ENCODE results near the gene NR2C2AP.
"Not testable (repeated sequence)": the region's sequence is repeated elsewhere in the genome, so short reads cannot be mapped to it uniquely, and the experiment has no call there.

Gene NR2C2AP, protein sequence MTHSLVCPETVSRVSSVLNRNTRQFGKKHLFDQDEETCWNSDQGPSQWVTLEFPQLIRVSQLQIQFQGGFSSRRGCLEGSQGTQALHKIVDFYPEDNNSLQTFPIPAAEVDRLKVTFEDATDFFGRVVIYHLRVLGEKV

DNA sequence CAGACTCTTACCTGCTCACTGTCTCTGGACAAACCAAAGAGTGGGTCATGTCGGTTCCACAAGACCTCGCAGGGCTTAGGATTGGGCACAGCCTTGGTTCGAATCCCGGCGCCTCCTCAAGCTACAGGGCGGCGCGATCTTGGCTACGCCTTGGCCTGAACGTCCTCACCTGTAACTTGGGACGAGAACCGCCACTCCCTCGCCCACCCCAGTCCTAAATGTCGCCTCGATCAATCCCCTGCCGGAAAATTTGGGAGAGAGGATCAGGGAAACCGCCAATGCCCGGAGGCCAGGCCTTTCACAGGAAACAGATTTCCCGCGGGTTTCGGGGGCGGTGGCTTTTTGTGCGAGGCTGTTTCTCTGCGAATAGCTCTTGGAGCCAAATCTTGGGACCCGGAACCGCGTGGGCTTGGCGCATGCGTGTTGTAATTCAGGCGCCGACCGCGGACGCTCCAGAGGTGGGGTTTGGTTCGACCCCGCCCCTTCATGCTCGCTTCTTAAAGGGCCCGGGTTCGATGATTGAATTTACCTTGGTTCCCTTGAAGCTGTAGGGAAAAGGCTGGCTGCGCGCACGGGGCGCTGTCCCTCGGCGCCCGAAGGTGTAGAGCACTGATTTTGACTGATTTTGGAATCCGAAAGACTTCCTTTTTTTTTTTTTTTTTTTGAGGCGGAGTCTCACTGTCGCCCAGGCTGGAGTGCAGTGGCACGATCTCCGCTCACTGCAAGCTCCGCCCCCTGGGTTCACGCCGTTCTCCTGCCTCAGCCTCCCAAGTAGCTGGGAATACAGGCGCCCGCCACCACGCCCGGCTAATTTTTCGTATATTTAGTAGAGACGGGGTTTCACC is at the start of gene NR2C2AP:
Gene NR2C2AP, minus strand, starts transcription at position 403 of the 845 bp plus-strand sequence. Its CDS starts 354 bp downstream, at position 49.
- DNase-seq (ENCODE audit: low read depth), result peak; percentile 38

DNA sequence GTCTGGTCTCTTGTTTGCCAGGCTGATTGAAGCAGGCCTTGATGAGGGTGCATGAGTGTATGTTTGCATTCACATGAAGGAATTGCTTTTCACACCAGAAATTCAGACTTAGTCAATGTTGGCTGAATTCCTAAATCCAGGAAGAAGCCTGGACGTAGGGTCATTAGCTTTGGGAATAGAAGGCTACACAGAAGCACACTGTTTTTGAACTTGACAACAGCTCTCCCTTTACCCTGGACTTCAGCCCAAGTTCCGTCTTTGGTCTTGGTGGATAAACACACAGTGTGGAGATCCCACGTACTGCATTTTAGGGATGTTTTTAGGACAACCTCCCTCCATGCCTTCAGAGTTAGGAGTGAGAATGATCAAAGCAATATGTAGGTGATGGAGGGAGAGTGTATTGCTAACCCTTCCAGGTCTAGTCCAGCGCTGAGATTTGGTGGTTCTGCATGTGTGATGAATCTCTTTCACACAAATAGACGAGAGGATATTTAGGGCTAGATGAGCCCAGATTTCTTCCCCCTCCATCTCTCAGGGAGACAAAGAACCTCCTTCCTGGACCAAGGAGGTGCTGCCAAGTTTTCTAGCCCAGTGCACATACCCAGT is 47.1 kb upstream of the NR2C2AP start:
- no peak for DNase-seq (ENCODE audit: low read depth)

DNA sequence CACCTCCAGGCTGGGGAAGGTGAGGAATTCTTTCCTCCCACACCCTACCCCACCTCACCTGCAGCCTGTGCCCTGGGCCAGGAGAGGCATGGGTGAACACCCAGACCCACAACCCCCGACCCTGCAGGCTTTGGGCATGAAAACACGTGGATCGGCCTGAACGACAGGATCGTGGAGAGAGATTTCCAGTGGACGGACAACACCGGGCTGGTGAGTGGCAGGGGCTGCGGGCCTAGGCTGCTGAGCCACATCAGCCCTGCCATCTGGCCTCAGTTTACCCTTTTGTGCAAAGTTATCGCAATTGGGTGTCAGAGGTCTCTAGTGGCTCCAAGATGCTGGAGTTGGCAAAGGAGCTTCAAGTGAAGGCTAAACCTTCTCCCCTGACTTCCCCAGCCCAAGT is 37.3 kb upstream of the NR2C2AP start:
- DNase-seq (ENCODE audit: low read depth), result no peak

DNA sequence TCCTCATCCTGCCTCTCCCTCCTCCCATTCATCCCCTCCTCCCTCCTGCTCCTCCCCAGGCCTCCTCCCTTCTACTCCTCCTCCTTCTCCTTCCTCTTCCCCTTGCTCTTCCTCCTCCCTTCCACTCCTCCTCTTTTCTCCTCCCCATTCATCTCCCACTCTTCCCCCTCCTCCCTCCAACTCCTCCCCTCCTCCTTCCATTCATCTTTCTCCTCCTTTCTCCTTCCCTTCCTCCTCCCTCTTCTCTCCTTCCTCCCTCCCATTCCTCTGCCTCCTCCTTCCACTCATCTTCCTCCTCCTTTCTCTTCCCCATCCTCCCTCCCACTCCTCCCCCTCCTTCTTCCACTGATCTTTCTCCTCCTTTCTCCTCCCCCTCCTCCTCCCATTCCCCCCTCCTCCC is 36.5 kb upstream of the NR2C2AP start:
- DNase-seq (ENCODE audit: low read depth), result no peak

DNA sequence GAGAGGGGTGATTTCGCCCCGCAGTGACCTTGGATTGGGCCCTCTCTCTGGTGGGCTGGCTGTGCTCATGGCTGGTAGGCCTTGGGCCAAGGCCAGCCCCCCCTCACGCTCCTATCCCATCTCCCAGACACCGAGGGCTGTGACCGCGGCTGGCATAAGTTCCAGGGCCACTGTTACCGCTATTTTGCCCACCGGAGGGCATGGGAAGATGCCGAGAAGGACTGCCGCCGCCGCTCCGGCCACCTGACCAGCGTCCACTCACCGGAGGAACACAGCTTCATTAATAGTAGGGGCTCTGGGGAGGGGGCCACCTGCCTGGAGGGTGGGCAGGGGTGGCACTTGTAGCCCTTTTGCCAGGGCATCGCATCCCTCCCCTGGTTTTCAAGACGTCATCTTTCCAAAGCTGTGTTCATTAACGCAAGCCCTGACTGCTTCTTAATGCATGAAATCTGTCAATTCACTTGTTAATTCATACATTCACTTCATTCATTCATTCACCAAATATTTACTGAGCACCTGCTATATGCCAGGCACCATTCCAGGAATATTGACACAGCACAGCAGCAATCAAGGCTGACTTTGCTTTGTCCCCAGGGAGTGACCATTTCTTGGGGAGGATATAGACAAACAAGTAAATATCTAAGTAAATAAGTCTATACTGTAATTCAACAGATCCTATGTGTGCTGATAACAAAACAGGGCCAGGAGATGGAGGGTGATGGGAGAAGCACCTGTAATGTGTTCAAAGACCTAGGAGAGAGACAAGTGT is 35.1 kb upstream of the NR2C2AP start:
- DNase-seq (ENCODE audit: low read depth), result no peak

DNA sequence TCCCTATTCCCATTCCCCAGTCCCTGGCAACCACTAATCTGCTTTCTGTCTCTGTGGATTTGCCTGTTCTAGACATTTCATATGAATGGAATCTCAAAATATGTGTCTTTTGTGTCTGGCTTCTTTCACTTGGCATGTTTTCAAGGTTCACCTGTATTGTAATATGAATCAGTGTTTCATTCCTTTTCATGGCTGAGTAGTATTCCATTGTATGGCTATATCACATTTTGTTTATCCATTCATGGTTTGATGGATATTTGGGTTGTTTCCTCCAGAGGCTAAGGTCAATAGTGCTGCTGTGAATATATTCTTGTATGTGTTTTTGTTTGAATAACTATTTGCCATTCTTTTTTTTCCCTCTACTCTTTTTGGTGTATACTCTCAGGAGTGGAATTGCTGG is 33.0 kb upstream of the NR2C2AP start:
- DNase-seq (ENCODE audit: low read depth), result no peak

DNA sequence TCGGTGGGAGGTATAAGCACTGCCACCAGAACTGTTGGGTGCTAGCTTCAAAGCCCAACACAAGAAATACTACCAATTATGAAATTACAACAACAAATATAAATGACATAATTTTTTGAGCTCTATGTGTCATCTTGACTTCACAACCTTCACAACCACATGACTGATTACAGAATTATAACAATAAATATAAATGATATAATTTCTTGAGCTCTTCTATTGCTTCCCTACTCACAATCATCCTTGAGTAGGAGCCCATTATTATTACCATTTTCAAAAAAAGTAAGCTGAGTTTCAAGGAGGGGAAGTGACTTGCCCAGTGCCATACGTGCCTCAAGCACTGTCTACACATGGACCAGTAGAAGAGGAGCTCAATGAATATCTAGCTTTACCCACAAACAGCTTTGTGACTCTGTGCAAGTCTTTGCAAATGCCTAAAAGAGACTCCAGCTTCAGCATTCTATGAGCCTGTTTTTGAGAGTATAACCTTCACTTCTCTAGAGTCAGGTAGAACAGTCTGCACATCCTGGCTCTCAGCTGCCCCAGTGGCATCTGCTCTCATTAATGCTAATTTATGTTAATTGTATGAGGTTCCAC is 31.1 kb upstream of the NR2C2AP start:
- DNase-seq (ENCODE audit: low read depth), result no peak

DNA sequence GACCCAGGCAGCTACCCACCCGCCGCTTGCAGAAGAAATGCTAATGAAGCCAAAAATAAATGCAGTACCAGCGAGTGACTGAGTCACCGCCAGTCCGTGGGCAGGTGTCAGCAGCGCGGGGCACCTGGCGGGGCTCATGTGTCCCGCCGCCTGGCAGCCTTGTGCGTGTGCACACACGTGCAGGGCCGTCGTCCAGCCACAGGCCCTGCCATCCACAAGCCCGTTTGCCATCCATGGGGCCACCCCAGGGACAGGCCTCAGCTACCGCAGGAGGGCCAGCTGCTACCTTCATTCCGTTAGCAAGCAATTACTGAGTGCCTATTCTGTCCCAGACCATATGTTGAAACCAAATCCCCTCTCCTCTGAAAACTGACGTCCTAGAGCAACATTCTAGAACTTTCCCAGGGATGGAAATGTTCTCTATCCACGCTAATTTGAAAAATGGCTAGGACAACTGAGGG is 29.1 kb upstream of the NR2C2AP start:
- no peak for DNase-seq (ENCODE audit: low read depth)

DNA sequence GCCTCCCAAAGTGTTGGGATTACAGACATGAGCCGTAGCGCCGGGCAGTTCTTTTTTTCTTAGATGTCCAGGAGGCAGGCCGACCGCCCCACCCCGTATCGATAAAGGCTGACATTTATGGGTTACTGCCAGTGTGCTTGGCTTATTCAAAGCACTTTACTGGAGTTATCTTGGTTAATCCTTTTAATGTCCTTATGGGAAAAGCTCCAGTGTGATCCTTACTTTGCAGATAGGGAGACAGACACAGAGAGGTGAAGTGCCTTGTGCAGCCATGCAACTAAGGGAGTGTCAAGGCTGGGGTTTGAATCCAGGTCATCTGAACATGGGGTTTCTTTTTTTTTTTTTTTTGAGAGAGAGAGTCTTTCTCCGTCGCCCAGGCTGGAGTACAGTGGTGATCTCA is 27.8 kb upstream of the NR2C2AP start:
- no peak for DNase-seq (ENCODE audit: low read depth)

DNA sequence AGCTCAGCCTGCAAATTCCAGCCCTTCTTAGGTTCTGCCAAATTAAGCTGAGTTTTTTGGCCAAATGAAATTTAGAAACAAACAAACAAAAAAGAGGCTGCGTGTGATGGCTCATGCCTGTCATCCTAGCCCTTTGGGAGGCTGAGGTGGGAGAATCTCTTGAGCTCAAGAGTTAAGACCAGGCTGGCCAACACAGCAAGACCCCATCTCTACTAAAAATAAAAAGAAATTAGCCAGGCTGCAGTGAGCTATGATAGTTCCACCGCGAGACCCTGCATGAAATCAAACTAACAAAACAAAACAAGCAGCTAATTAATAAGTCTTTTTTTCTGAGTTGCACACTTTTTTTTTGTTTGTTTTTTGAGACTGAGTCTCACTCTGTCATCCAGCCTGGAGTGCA is 26.5 kb upstream of the NR2C2AP start:
- DNase-seq (ENCODE audit: low read depth), result no peak

DNA sequence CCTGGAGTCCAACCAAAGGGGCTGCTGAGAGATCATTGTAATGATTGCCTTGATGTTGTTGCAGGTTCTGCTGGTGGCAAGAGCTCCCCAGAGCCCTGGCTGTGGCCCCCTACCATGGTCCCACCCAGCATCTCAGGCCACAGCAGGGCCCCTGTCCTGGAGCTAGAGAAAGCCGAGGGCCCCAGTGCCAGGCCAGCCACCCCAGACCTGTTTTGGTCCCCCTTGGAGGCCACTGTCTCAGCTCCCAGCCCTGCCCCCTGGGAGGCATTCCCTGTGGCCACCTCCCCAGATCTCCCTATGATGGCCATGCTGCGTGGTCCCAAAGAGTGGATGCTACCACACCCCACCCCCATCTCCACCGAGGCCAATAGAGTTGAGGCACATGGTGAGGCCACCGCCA is 24.0 kb upstream of the NR2C2AP start:
- no peak for DNase-seq (ENCODE audit: low read depth)

DNA sequence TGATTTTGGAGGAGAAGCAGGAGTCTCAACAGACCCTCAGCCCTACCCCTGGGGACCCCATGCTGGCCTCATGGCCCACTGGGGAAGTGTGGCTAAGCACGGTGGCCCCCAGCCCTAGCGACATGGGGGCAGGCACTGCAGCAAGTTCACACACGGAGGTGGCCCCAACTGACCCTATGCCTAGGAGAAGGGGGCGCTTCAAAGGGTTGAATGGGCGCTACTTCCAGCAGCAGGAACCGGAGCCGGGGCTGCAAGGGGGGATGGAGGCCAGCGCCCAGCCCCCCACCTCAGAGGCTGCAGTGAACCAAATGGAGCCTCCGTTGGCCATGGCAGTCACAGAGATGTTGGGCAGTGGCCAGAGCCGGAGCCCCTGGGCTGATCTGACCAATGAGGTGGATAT is 23.4 kb upstream of the NR2C2AP start:
- no peak for DNase-seq (ENCODE audit: low read depth)

DNA sequence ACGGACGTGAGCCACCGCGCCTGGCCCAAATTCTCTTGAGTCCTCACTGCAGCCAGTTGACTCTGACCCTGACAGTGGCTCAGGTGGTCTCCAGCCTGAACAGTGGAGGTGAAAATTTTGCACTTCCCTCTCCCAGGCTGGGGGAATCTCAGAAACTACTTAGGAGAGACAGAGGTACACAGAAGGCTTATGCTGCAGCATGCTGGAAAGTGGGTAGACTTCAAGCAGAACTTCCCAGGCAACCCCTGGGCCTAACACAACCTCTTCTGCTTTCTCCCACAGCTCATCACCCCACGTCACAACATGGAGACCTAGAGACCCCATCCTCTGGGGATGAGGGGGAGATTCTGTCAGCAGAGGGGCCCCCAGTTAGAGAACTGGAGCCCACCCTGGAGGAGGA is 23.0 kb upstream of the NR2C2AP start:
- DNase-seq (ENCODE audit: low read depth), result no peak

DNA sequence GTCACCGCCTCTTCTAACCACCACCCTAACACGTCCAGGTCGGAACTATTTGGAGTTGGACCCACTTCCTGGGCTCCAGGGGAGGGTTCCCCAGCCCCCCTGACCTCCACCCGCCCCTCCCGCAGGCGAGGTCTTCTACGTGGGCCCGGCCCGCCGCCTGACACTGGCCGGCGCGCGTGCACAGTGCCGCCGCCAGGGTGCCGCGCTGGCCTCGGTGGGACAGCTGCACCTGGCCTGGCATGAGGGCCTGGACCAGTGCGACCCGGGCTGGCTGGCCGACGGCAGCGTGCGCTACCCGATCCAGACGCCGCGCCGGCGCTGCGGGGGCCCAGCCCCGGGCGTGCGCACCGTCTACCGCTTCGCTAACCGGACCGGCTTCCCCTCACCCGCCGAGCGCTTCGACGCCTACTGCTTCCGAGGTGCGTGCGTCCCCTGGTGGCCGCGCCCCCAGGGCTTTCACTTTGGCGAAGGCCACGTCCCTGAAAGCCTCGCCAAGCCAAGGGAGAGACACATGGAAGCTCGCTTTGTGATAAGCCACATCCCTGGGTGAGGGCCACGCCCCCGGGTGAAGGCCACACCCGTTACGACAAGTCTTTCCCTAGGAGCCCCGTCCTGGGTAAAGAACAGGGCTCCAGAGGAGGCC is 21.8 kb upstream of the NR2C2AP start:
- DNase-seq (ENCODE audit: low read depth), result peak; percentile 6

DNA sequence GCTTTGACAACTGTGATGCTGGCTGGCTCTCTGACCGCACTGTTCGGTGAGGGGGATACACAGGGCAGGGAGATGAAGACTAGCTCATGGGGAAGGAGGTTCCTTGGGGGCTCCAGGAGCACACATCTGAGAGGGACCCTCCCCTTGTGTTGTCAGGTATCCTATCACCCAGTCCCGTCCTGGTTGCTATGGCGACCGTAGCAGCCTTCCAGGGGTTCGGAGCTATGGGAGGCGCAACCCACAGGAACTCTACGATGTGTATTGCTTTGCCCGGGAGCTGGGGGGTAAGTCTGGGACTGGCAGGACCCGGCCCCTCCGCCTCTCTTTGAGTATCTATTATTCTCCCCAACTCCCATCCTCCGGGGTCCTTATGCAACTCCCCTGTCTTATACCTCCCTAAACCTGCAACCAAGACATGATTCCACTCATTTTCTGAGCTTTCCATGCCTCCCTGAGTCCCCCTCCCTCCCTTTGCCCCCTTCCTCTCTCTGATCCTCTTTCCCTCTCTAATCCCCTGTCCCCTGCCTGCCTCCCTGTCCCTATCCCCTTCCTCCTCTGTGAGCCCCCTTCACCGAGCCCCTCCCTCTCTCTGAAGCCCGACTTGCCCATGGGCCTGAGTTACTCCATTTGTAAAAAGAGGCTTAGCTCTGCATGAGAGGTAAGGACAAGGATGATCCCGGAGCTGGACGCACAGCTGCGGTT is 21.1 kb upstream of the NR2C2AP start:
- DNase-seq (ENCODE audit: low read depth), result no peak

DNA sequence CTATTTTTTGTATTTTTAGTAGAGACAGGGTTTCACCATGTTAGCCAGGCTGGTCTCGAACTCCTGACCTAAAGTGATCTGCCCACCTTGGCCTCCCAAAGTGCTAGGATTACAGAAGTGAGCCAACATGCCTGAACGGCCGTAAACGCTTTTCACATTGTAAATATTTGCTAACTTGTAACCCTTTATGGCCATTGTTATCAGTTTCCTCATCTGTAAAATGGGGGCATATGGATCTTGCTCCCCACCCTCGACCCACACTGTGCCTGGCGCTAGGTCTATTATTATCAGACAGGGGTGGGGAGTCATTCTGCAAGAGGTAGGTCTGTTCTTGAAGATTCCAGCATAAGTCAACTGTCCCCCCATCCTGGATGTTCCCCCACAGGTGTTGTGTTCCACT is 20.4 kb upstream of the NR2C2AP start:
- DNase-seq (ENCODE audit: low read depth), result no peak

DNA sequence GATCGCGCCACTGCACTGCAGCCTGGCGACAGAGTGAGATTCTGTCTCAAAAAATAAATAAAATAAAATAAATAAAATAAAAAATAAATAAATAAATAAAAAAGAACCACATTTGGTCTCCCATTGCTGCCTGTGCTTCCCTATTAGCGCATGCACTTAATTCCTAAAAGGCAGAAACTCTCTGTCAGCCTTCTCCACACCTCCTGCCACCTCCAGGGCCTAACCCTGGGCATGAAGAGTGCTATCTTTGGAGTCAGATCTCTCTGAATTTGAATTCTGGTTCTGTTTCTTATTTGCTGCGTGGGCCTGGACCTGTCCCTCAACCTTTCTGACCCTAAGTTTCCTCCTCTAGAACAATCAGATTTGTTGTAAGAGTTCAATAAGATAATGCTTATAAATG is 19.8 kb upstream of the NR2C2AP start:
- no peak for DNase-seq (ENCODE audit: low read depth)

DNA sequence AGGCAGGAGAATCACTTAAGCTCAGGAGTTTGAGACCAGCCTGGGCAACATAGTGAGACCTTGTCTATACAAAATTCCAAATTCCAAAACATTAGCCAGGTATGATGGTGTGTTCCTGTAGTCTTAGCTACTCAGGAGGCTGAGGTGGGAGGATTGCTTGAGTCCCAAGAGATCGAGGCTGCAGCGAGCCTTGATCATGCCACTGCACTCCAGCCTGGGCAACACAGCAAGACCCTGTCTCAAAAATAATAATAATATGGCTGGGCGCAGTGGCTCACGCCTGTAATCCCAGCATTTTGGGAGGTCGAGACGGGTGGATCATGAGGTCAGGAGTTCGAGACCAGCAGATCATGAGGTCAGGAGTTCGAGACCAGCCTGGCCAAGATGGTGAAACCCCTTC is 17.8 kb upstream of the NR2C2AP start:
- not testable (repeated sequence) for DNase-seq (ENCODE audit: low read depth)

DNA sequence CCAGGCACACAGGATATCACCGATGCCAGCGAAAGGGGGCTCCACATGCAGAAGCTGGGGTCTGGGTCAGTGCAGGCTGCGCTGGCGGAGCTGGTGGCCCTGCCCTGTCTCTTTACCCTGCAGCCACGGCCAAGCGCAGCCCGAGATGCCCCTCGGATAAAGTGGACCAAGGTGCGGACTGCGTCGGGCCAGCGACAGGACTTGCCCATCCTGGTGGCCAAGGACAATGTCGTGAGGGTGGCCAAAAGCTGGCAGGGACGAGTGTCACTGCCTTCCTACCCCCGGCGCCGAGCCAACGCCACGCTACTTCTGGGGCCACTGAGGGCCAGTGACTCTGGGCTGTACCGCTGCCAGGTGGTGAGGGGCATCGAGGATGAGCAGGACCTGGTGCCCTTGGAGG is 15.7 kb upstream of the NR2C2AP start:
- no peak for DNase-seq (ENCODE audit: low read depth)

DNA sequence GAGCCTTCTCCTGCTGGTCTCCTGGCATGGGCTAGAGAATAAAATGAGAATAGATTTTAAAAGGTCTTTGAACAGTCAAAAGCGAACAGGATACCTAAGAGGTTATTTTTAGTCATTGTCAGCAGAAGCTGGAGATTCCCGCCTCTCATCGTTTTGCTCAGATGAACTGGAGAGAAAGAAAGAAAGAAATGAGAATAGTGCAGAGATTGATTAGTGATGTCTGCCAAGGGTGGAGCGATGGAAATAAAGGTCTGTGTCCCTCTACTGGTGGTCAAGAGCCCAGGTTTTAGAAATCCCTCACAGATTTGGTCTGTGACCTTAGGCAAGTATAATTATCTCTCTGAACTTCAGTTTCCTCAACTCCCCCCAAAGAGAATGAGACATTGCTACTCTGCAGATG is 13.9 kb upstream of the NR2C2AP start:
- no peak for DNase-seq (ENCODE audit: low read depth)

DNA sequence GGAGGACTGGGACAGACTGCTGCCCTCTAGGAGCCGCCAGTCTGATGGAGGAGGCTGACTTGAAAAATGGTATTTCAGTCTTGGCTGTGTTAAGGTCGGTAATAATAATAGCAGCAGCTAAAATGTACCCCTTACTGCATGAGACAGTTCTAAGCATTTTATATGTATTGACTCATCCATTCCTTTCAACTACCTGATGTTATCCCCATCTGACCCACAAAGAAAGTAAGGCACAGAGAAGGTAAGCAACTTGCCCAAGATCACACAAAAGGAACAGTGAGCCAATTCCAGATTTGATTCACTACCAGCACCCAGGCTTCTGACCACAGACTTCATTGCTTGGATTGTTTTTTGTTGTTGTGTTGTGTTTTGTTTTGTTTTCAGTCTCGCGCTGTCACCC is 12.6 kb upstream of the NR2C2AP start:
- no peak for DNase-seq (ENCODE audit: low read depth)
